Memory B cell (primary cell): ENCODE measurements around the gene EREG.
"Not testable (repeated sequence)": the region's sequence is repeated elsewhere in the genome, so short reads cannot be mapped to it uniquely, and the experiment has no call there.

ENCODE experiments used
- ATAC-seq: fragments of 150-1000 bp; cut with Tn5 transposase; 2 replicates; pipeline ENCODE4 v1.10.0; 2021; ENCODE audit warnings: low read depth, mild to moderate bottlenecking, moderate library complexity
- DNase-seq, 2 donors: peaks; one replicate each; pipeline ENCODE4 v3.0.0; 2022; ENCODE audit warnings: low spot score in 2 of 2
- H3K27ac Mint-ChIP-seq: one replicate; pipeline ENCODE4 v1.8.0; 2022; ENCODE audit warnings: mild to moderate bottlenecking, moderate library complexity, mixed read lengths
- H3K27me3 Mint-ChIP-seq: one replicate; pipeline ENCODE4 v1.8.0; 2022; ENCODE audit warnings: mixed read lengths
- H3K36me3 Mint-ChIP-seq: one replicate; pipeline ENCODE4 v1.8.0; 2022; ENCODE audit warnings: mild to moderate bottlenecking, mixed read lengths
- H3K4me1 Mint-ChIP-seq: one replicate; pipeline ENCODE4 v1.8.0; 2022; ENCODE audit warnings: mixed read lengths
- H3K4me3 Mint-ChIP-seq: one replicate; pipeline ENCODE4 v1.8.0; 2022; ENCODE audit warnings: mild to moderate bottlenecking, moderate library complexity, mixed read lengths
- H3K9me3 Mint-ChIP-seq: one replicate; pipeline ENCODE4 v1.8.0; 2022; ENCODE audit warnings: mixed read lengths

EREG gene

DNA sequence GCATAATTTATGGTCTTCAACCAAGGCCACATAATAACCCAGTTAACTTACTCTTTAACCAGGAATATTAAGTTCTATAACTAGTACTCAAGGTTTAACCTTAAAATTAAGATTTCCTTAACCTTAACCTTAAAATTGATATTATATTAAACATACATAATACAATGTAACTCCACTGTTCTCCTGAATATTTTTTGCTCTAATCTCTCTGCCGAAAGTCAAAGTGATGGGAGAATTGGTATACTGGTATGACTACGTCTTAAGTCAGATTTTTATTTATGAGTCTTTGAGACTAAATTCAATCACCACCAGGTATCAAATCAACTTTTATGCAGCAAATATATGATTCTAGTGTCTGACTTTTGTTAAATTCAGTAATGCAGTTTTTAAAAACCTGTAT, 22.8 kb downstream of the EREG start:
- no peak for ATAC-seq
- no peaks in the 10 kb centered on the region for H3K4me1 Mint-ChIP-seq
- H3K9me3 Mint-ChIP-seq, result no peaks in the 10 kb centered on the region
- DNase-seq, result no peak
- no peaks in the 10 kb centered on the region for H3K36me3 Mint-ChIP-seq
- no peak overlapping the region for H3K4me3 Mint-ChIP-seq
- no peak overlapping the region for H3K27ac Mint-ChIP-seq
- H3K27me3 Mint-ChIP-seq, result peaks cover 4% of the 10 kb centered on the region

DNA sequence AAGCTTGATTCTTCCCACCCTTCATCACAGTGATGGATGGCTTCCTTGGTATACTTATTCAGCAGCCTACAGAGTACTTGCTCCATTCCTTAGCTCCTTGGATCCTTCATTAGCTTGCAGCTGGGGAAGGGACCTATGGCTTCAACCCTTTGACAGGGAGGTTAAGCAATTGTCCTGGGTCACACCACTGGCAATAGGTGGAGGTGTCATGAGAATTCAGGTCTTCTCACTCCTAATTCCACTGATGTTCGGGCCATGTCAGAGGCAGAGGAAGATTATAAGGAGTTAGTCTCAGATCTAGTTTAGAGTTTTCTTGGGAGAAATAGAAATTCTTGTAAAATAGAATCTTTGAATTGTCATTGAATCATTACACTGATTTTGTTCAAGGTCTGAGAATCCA, 24.5 kb downstream of the EREG start:
- H3K27ac Mint-ChIP-seq, result no peak overlapping the region
- no peaks in the 10 kb centered on the region for H3K9me3 Mint-ChIP-seq
- H3K4me3 Mint-ChIP-seq, result no peak overlapping the region
- DNase-seq, result no peak
- no peaks in the 10 kb centered on the region for H3K36me3 Mint-ChIP-seq
- no peaks in the 10 kb centered on the region for H3K4me1 Mint-ChIP-seq
- H3K27me3 Mint-ChIP-seq, result peaks cover 4% of the 10 kb centered on the region
- ATAC-seq, result no peak

DNA sequence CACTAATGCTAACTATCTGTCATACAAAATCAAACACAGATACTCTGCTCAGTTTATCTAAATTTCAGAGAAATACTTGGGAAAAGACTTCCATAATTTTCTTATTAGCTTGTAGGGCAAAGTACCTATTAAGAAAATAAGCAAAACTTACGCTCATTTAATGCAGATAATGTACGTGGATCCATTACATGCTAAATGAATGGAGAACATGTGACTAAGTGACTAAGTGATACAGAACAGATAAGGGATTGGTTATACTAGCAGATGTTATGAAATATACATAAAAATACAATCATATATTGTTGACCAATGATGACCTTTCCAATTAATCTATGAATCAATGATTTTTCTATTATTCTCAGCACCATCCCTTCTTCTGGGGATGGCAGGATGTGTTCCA, 25.7 kb downstream of the EREG start:
- Mint-ChIP-seq H3K9me3 (no peaks in the 10 kb centered on the region), H3K4me1 (no peaks in the 10 kb centered on the region), H3K27ac (no peak overlapping the region), H3K27me3 (peaks cover 3% of the 10 kb centered on the region), H3K36me3 (no peaks in the 10 kb centered on the region), H3K4me3 (no peak overlapping the region)
- ATAC-seq (no peak), DNase-seq (no peak)

DNA sequence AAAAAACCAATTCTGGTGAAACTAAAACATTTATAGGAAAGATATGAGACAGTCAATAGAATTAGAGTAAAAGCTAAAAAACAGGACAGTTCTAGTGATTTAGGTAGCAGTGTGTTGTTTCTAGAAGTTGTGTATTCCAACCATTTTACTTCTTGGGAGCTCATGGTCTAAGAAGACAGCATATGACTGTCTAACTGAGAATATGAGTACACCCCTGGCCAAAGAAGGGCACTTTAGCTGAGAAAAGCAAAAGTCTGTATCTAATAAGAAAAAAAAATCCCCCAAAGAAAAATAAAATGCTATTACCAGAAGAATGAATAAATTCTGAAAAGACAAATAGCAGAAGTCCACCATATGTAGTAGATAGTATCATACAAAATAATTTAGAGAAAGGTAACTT, 26.4 kb downstream of the EREG start:
- no peak for DNase-seq
- Mint-ChIP-seq H3K4me1 (no peaks in the 10 kb centered on the region), H3K36me3 (no peaks in the 10 kb centered on the region), H3K4me3 (no peak overlapping the region), H3K27me3 (peaks cover 3% of the 10 kb centered on the region), H3K27ac (no peak overlapping the region), H3K9me3 (no peaks in the 10 kb centered on the region)
- no peak for ATAC-seq

DNA sequence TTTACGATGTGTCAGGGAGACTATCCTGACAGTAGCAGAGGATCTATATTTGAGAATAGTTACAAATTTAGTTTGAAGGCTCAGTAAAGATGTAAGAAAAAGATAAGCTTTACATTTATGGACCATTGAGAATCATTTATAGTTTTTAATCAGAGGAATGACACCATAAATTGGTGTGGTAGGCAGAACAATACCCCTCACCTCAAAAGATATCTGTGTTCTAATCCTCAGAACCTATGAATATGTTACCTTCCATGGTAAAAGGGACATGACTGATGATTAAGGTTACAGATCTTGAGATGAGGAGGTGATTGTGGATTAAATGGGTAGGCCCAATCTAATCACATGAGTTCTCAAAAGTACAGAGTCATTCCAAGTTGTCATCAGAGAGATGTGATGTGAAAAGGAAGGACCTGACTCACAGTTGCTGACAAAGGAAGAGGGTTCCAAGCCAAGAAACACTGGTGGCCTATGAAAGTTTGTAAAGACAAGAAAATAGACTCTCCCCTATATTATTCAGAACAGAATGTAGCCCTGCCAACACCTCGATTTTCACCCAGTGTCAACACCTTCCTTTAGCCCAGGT, 27.0 kb downstream of the EREG start:
- H3K9me3 Mint-ChIP-seq, result no peaks in the 10 kb centered on the region

DNA sequence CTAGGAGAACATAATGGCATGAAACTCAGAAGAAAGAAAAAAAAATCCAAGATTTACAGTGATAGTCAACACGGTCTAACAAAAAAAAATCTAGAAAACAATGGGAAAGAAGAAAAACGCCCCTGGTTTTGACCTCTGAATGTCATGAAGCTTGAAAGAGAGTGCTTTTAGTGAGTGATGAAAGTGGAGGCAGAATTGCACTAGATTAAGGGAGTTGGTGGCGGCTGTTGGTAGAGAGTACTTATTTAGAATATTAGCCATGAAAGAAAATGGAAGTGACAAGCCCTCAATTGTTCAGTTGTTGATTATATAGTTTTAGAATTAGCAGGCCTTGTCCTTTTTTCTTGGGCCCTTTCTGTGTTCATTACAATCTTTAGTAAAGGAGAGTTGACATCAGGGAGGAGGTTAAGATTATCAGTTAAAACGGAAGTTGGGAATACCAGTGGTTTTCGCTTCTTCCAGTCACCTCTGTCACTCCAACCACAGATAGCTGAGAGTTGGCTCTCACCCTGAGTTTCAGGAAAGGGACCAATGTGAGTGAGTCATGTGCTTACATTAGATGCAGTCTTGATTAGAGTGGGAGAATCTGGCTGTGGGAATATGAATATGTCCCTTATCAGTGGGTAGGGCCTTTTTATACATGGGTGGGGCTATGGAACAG, 29.7 kb downstream of the EREG start:
- no peak overlapping the region for H3K4me3 Mint-ChIP-seq
- no peak for ATAC-seq
- H3K36me3 Mint-ChIP-seq, result no peaks in the 10 kb centered on the region
- H3K9me3 Mint-ChIP-seq, result no peaks in the 10 kb centered on the region
- H3K4me1 Mint-ChIP-seq, result peaks cover 9% of the 10 kb centered on the region
- DNase-seq, result no peak
- no peaks in the 10 kb centered on the region for H3K27me3 Mint-ChIP-seq
- no peak overlapping the region for H3K27ac Mint-ChIP-seq

More for the DNA sequence above, 27.0 kb downstream of the EREG start:
- Mint-ChIP-seq H3K27me3 (peaks cover 3% of the 10 kb centered on the region), H3K4me3 (no peak overlapping the region), H3K27ac (no peak overlapping the region), H3K36me3 (no peaks in the 10 kb centered on the region), H3K4me1 (no peaks in the 10 kb centered on the region)
- ATAC-seq (no peak), DNase-seq (no peak)

DNA sequence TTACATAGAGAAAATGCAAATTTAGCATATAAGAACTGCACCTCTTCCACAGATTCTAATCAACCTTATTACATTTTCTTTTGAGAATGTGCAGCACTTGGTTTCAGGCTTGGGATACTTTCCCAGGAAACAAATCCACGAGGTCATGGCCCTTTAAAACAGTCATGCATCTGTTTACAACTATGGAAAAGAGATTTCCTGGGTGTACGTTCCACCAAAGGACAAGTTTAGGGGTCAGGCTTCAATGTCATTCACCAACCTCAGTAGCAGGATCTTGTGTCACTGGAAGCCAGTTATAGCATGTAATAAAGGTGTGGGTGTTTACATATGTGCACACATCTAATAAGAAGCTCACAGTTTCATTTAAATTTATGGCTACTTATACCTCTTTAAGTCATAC, 30.7 kb downstream of the EREG start:
- Mint-ChIP-seq H3K9me3 (no peaks in the 10 kb centered on the region), H3K4me1 (peaks cover 9% of the 10 kb centered on the region), H3K4me3 (no peak overlapping the region), H3K27me3 (no peaks in the 10 kb centered on the region), H3K27ac (no peak overlapping the region), H3K36me3 (no peaks in the 10 kb centered on the region)
- ATAC-seq (no peak), DNase-seq (no peak)

DNA sequence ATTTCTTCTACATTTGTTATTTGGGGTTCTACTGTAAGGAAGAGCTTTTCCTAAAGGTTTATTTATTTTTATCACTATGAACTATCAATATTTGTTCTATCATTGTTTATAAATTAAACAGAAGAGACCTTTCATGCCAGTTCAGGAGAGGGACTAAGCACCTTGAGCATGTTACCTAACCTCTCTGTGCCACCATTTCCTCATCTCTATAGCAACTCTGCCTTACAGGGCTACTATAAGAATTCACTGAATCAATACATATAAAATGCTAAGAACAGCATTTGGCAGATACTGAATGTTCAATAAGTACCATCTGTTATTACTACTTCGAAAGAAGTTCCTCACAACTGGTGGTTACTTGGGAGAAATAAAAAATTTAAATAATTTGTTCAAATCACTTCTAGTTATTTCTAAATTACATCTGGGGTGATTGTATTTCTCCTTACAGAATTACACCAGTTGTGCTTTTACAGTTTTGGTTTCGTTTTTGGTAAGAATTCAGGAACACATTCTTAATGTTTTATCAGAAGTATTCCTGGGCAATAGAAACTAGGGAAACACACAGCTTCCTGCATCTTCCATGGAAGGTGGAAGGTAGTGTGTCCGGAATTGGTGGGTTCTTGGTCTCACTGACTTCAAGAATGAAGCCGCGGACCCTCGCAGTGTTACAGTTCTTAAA, 32.9 kb downstream of the EREG start:
- Mint-ChIP-seq H3K9me3 (peaks cover 2% of the 10 kb centered on the region), H3K4me1 (peaks cover 12% of the 10 kb centered on the region), H3K27me3 (no peaks in the 10 kb centered on the region), H3K4me3 (peak overlapping the region; percentile 98), H3K36me3 (no peaks in the 10 kb centered on the region), H3K27ac (peak overlapping the region; percentile 96)
- DNase-seq (no peak), ATAC-seq (peak; percentile 61)

DNA sequence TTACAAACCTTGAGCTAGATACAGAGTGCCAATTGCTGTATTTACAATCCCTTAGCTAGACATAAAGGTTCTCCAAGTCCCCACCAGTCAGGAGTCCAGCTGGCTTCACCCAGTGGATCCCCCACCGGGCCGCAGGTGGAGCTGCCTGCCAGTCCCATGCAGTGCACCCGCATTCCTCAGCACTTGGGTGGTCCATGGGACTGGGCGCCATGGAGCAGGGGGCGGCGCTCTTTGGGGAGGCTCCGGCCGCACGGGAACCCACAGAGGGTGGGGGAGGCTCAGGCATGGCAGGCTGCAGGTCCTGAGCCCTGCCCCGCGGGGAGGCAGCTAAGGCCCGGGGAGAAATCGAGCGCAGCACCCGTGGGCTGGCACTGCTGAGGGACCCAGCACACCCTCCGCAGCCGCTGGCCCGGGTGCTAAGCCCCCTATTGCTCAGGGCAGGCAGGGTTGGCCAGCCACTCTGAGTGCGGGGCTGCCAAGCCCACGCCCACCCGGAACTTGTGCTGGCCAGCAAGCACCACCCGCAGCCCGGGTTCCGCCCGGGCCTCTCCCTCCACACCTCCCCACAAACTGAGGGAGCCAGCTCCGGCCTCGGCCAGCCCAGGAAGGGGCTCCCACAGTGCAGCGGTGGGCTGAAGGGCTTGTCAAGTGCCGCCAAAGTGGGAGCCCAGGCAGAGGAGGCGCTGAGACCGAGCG, 34.1 kb downstream of the EREG start:
- H3K36me3 Mint-ChIP-seq, H3K27me3 Mint-ChIP-seq, H3K9me3 Mint-ChIP-seq, H3K4me3 Mint-ChIP-seq, ATAC-seq, DNase-seq: not testable (repeated sequence)
- H3K27ac Mint-ChIP-seq, result peak overlapping the region; percentile 96
- H3K4me1 Mint-ChIP-seq, result peaks cover 17% of the 10 kb centered on the region

DNA sequence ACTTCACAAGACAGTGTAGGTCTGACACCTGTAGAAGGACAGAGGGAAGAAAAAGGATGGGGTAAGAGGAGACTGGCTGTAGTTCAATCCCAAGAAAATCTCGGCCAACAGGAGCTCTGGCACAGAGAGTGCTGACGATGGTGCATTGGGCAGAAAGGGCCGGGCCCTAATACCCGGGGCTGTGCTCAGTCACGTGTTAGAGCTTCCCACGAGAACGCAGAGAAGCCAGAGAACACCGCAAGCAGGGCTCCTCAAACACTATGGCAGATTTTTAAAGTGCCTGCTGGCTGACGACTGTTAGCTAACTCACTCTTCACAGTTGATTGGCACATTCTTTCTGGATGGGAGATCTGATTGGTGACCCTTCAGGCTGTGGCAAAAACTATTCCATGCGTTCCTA, 35.5 kb downstream of the EREG start:
- H3K27ac Mint-ChIP-seq, result no peak overlapping the region
- ATAC-seq, result no peak

DNA sequence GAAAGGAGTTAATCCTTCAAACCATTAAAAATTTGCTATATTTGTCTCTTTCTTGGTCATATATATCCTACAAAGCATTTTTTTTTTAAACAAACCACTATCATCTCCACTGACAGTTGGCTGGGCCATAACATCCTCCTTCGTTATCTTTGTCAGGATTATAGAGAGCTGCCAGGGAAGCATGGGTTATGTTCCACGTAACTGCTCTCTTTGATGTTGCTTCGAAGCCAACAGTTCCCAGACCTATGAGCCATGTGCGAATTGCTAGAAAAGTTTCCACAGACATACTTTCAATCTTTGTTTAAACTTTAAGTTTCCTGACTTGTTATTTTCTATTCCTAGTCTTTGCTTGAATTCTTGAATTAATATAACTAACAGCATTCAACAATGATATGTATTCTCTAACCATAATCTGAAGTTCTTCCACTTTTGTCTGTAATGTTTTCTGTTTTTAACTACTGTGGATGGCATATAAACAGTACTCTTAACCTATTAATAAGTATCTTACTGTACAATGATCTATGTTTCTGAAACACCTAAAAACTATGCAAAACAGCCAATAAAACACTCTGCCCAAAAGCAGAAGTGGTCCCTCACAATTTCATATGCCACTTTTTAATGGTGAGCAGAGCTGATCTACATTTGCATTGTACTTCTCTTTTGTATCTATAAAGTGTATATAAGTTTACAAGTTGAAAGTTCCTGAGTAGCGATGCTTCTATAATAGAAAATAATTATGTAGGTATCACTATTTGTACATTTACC, 37.9 kb downstream of the EREG start:
- Mint-ChIP-seq H3K4me1 (peaks cover 14% of the 10 kb centered on the region), H3K9me3 (peaks cover 2% of the 10 kb centered on the region), H3K27ac (peak overlapping the region; percentile 66), H3K4me3 (peak overlapping the region; percentile 25), H3K27me3 (no peaks in the 10 kb centered on the region), H3K36me3 (no peaks in the 10 kb centered on the region)
- ATAC-seq (peak; percentile 97), DNase-seq (peak in 1 of 2 donors; percentile 35)

More for the DNA sequence above, 35.5 kb downstream of the EREG start:
- no peak for DNase-seq
- no peaks in the 10 kb centered on the region for H3K36me3 Mint-ChIP-seq
- H3K27me3 Mint-ChIP-seq, result no peaks in the 10 kb centered on the region
- no peak overlapping the region for H3K4me3 Mint-ChIP-seq
- peaks cover 17% of the 10 kb centered on the region for H3K4me1 Mint-ChIP-seq
- H3K9me3 Mint-ChIP-seq, result peaks cover 2% of the 10 kb centered on the region

DNA sequence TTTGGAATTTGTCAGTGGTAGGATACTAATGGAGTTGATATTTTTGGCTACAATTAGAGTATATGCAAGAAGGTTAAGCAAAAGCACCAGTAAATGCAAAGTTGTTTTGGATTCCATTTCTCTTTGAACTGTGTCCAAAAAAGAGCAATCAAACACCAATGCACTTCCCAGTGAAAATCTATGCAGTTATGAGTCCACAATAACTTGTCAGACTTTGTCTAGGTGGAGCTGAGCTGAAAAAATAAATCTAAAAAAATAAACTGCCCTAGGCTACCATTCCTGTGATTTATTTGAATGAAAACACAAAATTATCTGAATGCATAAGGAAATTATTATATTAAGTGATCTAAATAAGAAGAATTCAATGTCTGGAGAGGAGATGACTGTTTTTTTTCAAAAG, 42.9 kb downstream of the EREG start:
- Mint-ChIP-seq H3K4me3 (no peak overlapping the region), H3K27me3 (no peaks in the 10 kb centered on the region), H3K27ac (no peak overlapping the region), H3K36me3 (no peaks in the 10 kb centered on the region), H3K9me3 (no peaks in the 10 kb centered on the region), H3K4me1 (peaks cover 5% of the 10 kb centered on the region)
- no peak for DNase-seq
- ATAC-seq, result no peak

DNA sequence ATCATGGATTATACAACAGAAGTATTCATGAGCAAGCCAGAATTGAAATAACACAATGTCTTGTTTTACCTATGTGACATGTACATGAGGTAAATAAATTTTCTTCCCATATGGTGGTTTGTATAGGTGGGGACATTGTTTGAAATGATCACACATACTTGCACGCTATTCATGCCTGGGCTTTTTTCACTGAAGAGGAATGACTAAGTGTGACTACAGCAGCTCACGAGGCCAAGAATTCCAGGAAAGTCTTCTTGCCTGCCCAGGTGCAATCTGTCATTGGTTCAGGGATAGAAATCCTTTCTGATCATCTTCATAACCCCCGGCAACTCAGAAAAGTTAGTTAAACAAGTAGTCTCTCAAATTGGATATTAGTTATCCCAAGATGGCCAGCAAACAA, 43.7 kb downstream of the EREG start:
- no peak for DNase-seq
- H3K4me3 Mint-ChIP-seq, result no peak overlapping the region
- H3K27me3 Mint-ChIP-seq, result peaks cover 2% of the 10 kb centered on the region
- H3K9me3 Mint-ChIP-seq, result no peaks in the 10 kb centered on the region
- H3K4me1 Mint-ChIP-seq, result peaks cover under 1% of the 10 kb centered on the region
- no peak overlapping the region for H3K27ac Mint-ChIP-seq
- ATAC-seq, result no peak
- no peaks in the 10 kb centered on the region for H3K36me3 Mint-ChIP-seq

DNA sequence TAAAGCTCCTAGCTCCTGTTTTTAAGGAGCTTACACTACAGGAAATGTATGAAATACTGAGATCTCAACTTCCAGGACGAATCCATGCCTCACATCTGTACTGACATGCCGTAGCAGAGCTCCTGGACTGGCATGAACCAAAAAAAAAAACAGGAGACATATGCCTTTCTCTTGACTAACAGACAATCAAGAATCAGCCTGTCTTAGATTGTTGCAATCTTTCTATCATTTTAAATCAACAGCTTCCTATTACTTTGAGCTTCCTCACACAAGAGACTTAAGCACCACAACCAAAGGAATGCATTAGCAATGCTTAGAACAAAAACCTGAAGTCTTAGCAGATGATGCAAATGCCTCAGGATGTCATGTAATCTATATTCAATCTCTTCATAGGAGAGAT, 45.3 kb downstream of the EREG start:
- ATAC-seq, result no peak
- no peaks in the 10 kb centered on the region for H3K4me1 Mint-ChIP-seq
- H3K36me3 Mint-ChIP-seq, result no peaks in the 10 kb centered on the region
- H3K27me3 Mint-ChIP-seq, result peaks cover 4% of the 10 kb centered on the region
- no peak for DNase-seq
- H3K4me3 Mint-ChIP-seq, result no peak overlapping the region
- H3K9me3 Mint-ChIP-seq, result no peaks in the 10 kb centered on the region
- no peak overlapping the region for H3K27ac Mint-ChIP-seq
